Upper lobe of right lung (tissue), 1 donor: ENCODE measurements around the gene ISOC1. TPM values are rescaled to one million over a fixed set of nuclear protein-coding genes. Genes with fewer than 3 reads are reported as not detected.

Experiments used
- ATAC-seq: fragments of 200-7000 bp; cut with Tn5 transposase; one replicate; pipeline ENCODE4 v1.9.1; 2020; ENCODE audit warnings: mild to moderate bottlenecking, moderate library complexity
- DNase-seq: peaks from one replicate; pipeline ENCODE4 v3.0.0-alpha.2; 2020
- H3K27ac ChIP-seq: fragments of 200-600 bp; one replicate; pipeline ENCODE4 v1.8.0; 2022
- H3K27me3 ChIP-seq: fragments of 200-600 bp; one replicate; pipeline ENCODE4 v1.8.0; 2022; ENCODE audit warnings: mild to moderate bottlenecking
- H3K36me3 ChIP-seq: fragments of 200-600 bp; one replicate; pipeline ENCODE4 v1.8.0; 2022
- H3K4me1 ChIP-seq: fragments of 200-600 bp; one replicate; pipeline ENCODE4 v1.8.0; 2022
- H3K4me3 ChIP-seq: fragments of 200-600 bp; one replicate; pipeline ENCODE4 v1.8.0; 2022; ENCODE audit warnings: mild to moderate bottlenecking
- H3K9me3 ChIP-seq: fragments of 200-600 bp; one replicate; pipeline ENCODE4 v1.8.0; 2022
- CTCF ChIP-seq: fragments of 200-600 bp; IDR thresholded peaks from one replicate; pipeline ENCODE4 v1.8.0; 2022; ENCODE audit warnings: antibody characterized with exemption
- intact Hi-C: fragments of 100-400 bp; cut with DNase I; formaldehyde crosslinking; loops from one replicate; pipeline ENCODE4 v1.11.0; 2022
- total RNA-seq: library from RNA; stranded (reverse); fragmentation: NEBNext Ultra II Directional; extraction: Animal tissue kit (Norgen Biotek cat#: 25700); gene quantifications from one replicate; pipeline ENCODE4 v1.2.1, GENCODE V29; 2021
- donor health status: DM: no; HTN: yes; CAD: no; lungs with severe emphysema.

Gene ISOC1
- total RNA-seq, 1 donor from 2014 or later, result 22.0 TPM

DNA sequence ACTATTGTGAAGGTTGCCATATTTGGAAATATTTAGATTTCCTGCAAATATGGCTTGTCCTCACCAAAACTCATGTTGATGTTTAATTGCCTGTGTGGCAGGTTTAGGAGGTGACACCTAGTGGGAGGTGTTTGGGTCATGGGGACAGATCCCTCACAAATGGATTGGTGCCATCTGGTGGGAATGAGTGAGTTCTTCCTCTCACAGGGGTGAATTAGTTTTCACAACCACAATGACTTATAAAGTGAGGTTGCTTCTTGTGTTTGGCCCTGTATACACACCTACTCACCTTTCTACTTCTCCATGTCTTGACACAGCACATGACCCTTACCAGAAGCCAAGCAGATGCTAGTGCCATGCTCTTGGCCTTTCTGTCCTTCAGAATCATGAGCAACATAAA is 41.1 kb downstream of the ISOC1 start:
- TF ChIP-seq CTCF, result no peak
- Histone ChIP-seq H3K36me3 (no peaks in the 10 kb centered on the region), H3K27me3 (no peaks in the 10 kb centered on the region), H3K4me3 (no peak overlapping the region), H3K27ac (no peak overlapping the region), H3K4me1 (no peaks in the 10 kb centered on the region), H3K9me3 (no peaks in the 10 kb centered on the region)
- DNase-seq, result no peak
- intact Hi-C loops, result no loop called here
- no peak for ATAC-seq

DNA sequence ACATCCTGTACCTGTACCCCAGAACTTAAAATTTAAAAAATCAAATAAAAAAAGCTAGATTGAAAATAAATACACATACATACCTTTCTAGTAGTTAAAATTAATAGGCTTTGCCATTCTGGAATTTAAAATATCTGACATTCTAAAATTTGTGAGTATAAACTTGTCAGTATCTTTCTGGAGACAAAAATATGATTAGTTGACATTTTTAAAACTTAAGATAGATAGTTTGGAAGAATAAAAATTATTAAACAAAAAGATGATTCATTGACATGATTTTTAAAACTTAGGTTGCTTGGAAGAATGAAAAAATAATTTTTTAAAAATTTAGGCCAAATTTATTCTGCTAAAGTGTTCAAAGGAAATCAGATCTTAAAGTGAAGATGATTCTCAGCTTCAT is 43.1 kb downstream of the ISOC1 start:
- Histone ChIP-seq H3K27me3 (no peaks in the 10 kb centered on the region), H3K9me3 (no peaks in the 10 kb centered on the region), H3K4me3 (no peak overlapping the region), H3K27ac (no peak overlapping the region), H3K4me1 (no peaks in the 10 kb centered on the region), H3K36me3 (no peaks in the 10 kb centered on the region)
- no peak for ATAC-seq
- intact Hi-C loops, result no loop called here
- TF ChIP-seq CTCF, result no peak
- DNase-seq, result no peak

DNA sequence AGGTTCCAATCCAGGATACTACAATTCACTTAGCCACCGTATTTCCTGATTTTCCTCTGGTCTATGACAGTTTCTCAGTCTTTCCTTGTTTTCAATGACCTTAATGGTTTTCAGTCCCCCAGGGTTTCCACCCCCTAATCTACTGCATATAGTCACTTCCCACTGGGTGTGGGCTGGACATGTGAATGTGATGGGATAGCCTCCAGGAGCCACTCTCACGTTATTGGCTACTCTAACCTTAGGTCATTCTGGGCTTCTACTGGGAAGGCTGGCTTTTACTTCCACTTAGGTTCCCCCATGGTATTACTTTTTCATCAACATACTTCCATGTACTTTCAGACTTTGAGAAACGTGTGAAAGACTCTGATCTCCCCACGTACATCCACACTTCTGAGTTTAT is 46.5 kb downstream of the ISOC1 start:
- Histone ChIP-seq H3K27ac (no peak overlapping the region), H3K9me3 (no peaks in the 10 kb centered on the region), H3K4me3 (no peak overlapping the region), H3K27me3 (no peaks in the 10 kb centered on the region), H3K4me1 (no peaks in the 10 kb centered on the region), H3K36me3 (no peaks in the 10 kb centered on the region)
- no peak for ATAC-seq
- no peak for TF ChIP-seq CTCF
- intact Hi-C loops, result no loop called here
- no peak for DNase-seq

GRCh38 chr5:129141696-129142095 is 47.1 kb downstream of the ISOC1 start:
- H3K36me3 ChIP-seq, result no peaks in the 10 kb centered on the region
- no peaks in the 10 kb centered on the region for H3K9me3 ChIP-seq
- DNase-seq, result no peak
- TF ChIP-seq CTCF, result no peak
- intact Hi-C loops, result no loop called here
- no peaks in the 10 kb centered on the region for H3K4me1 ChIP-seq
- ATAC-seq, result no peak
- no peak overlapping the region for H3K27ac ChIP-seq
- H3K27me3 ChIP-seq, result no peaks in the 10 kb centered on the region
- H3K4me3 ChIP-seq, result no peak overlapping the region

DNA sequence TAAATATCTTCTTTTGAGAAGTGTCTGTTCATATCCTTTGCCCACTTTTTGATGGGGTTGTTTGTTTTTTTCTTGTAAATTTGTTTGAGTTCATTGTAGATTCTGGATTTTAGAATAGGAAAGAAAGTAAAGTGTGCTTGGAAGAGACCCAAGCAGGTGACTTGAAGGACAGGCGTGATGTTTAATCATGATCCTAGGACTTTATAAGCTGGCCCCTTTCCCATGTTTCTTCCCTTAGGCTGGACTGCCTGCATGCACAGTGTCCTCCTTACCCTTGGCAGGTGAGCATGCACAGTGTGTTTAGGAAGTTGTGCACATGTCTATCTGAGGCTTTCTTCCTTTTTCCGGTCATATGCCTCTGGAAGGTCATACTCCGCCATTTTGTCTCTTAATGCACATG is 61.3 kb downstream of the ISOC1 start:
- Histone ChIP-seq H3K4me1 (no peaks in the 10 kb centered on the region), H3K27me3 (no peaks in the 10 kb centered on the region), H3K36me3 (no peaks in the 10 kb centered on the region), H3K4me3 (no peak overlapping the region), H3K27ac (no peak overlapping the region), H3K9me3 (no peaks in the 10 kb centered on the region)
- ATAC-seq (no peak), DNase-seq (no peak)
- intact Hi-C loops, result no loop called here
- no peak for TF ChIP-seq CTCF

- no peak overlapping the region for H3K27ac ChIP-seq
- no peaks in the 10 kb centered on the region for H3K36me3 ChIP-seq
- H3K4me1 ChIP-seq, result no peaks in the 10 kb centered on the region
- no peak for DNase-seq
- no peak for TF ChIP-seq CTCF
- no peak for ATAC-seq
- intact Hi-C loops, result no loop called here
- no peaks in the 10 kb centered on the region for H3K27me3 ChIP-seq
- no peak overlapping the region for H3K4me3 ChIP-seq
- no peaks in the 10 kb centered on the region for H3K9me3 ChIP-seq
These were observed 67.3 kb downstream of the ISOC1 start for GRCh38 chr5:129161830-129162229.
